Measurements from ENCODE around the gene BLID. TPM values are rescaled to one million over a fixed set of nuclear protein-coding genes. Genes with fewer than 3 reads are reported as not detected.

Gene BLID
- 5.4 and 5.7 TPM in 2 replicates for total RNA-seq (2014; rRNA removed)
- percentile 100 among the genes with signal in this experiment for Bru-seq, nascent RNA
- BruChase-seq, experiment 1, labeled RNA remaining after a 6-hour chase, result percentile 89 among the genes with signal in this experiment
- percentile 98 among the genes with signal in this experiment for BruChase-seq, experiment 2, labeled RNA remaining after a 2-hour chase
- long read RNA-seq, result 0 reads

- intact Hi-C loops (cut with micrococcal nuclease), result no loop called here
- Histone ChIP-seq H3K4me1 (ENCODE audit: insufficient read depth, low read length) (no peaks in the 10 kb centered on the region), H3K4me3 (ENCODE audit: low read length) (no peak within 1 kb of the TSS), H3F3A (ENCODE audit: low read length, unreplicated experiment) (peaks cover 21% of the 10 kb centered on the region), H3K4me2 (ENCODE audit: low read length) (no peak within 1 kb of the TSS), H3K27ac (ENCODE audit: low read length) (no peak within 1 kb of the TSS), H3K9me2 (replicated peaks; ENCODE audit: low read length) (no peaks in the 10 kb centered on the region), H3K9me3 (ENCODE audit: low read length) (no peaks in the 10 kb centered on the region), H2AFZ (ENCODE audit: low read length) (no peak within 1 kb of the TSS), H3K9ac (ENCODE audit: low read length) (no peak within 1 kb of the TSS), H3K79me2 (ENCODE audit: low read length) (peaks cover 90% of the 10 kb centered on the region), H4K20me1 (ENCODE audit: low read length) (peaks cover 47% of the 10 kb centered on the region), H3K36me3 (ENCODE audit: low read depth, low read length) (peaks cover 90% of the 10 kb centered on the region), H3K27me3 (ENCODE audit: low read length) (no peaks in the 10 kb centered on the region)
- ChIA-PET CTCF (interaction anchor here (0.8 kb wide), 1 partner anchor 461 kb away, joined by 3 read pairs; no protein-coding TSS in a partner anchor), POLR2A (ENCODE audit: unreplicated experiment) (no interaction called here)
- DNase-seq (peak; percentile 66), ATAC-seq (peak; percentile 60)
- TF ChIP-seq EZH2phosphoT487 (IDR thresholded peaks at IDR 0.05; ENCODE audit: borderline replicate concordance, low read length) (no peak), CTCF (conservative IDR thresholded peaks at IDR 0.05; ENCODE audit: low read depth, low read length) (peak; percentile 89)
- BruUV-seq (replicated peaks), result no TSS peak
Measured at GRCh38 chr11:122115524-122116379, at the start of gene BLID. TSS of gene BLID (minus strand) at chr11:122116215. CDS start at chr11:122115922, 293 bp downstream.

GRCh38 chr11:122163053-122163819, 47.2 kb upstream of the BLID start:
- Histone ChIP-seq H3K79me2 (ENCODE audit: low read length) (peaks cover 99% of the 10 kb centered on the region), H3K4me2 (ENCODE audit: low read length) (peak overlapping the region; percentile 95), H3K9ac (ENCODE audit: low read length) (peak overlapping the region; percentile 99), H4K20me1 (ENCODE audit: low read length) (no peaks in the 10 kb centered on the region), H3K4me3 (ENCODE audit: low read length) (0 out of 2 replicates have a peak overlapping the region, but pooled peaks have one; percentile 3), H2AFZ (ENCODE audit: low read length) (no peak overlapping the region), H3F3A (ENCODE audit: low read length, unreplicated experiment) (peaks cover 19% of the 10 kb centered on the region), H3K9me2 (replicated peaks; ENCODE audit: low read length) (no peaks in the 10 kb centered on the region), H3K27me3 (ENCODE audit: low read length) (no peaks in the 10 kb centered on the region), H3K27ac (ENCODE audit: low read length) (peak overlapping the region; percentile 99), H3K9me3 (ENCODE audit: low read length) (no peaks in the 10 kb centered on the region), H3K36me3 (ENCODE audit: low read depth, low read length) (peaks cover 57% of the 10 kb centered on the region), H3K4me1 (ENCODE audit: insufficient read depth, low read length) (peaks cover 99% of the 10 kb centered on the region)
- TF ChIP-seq EZH2 (IDR thresholded peaks at IDR 0.05; ENCODE audit: low read length, unreplicated experiment) (no peak), EZH2phosphoT487 (IDR thresholded peaks at IDR 0.05; ENCODE audit: borderline replicate concordance, low read length) (no peak), CTCF (conservative IDR thresholded peaks at IDR 0.05; ENCODE audit: low read depth, low read length) (no peak)
- intact Hi-C loops (cut with micrococcal nuclease), result no loop called here
- ChIA-PET POLR2A (ENCODE audit: unreplicated experiment) (interaction anchor here (0.8 kb wide), 1 partner anchor 575 kb away, joined by 3 read pairs; no protein-coding TSS in a partner anchor), CTCF (no interaction called here)
- ATAC-seq (no peak), DNase-seq (peak; percentile 77)
- no TSS peak for BruUV-seq (replicated peaks)

Measured in PC-3 (cell line).